EH (cell line): ENCODE measurements around the gene PCSK6.
A peak's percentile ranks its signal among the peaks of the same experiment; 100 is the strongest.
"Not testable (repeated sequence)": the region's sequence is repeated elsewhere in the genome, so short reads cannot be mapped to it uniquely, and the experiment has no call there.

Experiments used
- DNase-seq: peaks from one replicate; pipeline ENCODE4 v3.0.0-alpha.2; 2015; ENCODE audit warnings: low read depth

The PCSK6 gene

GRCh38 chr15:101459579-101460300 lies 29.8 kb downstream of the PCSK6 start:
- DNase-seq = no peak

GRCh38 chr15:101458908-101459578 lies 30.5 kb downstream of the PCSK6 start:
- peak; percentile 25 for DNase-seq

DNA sequence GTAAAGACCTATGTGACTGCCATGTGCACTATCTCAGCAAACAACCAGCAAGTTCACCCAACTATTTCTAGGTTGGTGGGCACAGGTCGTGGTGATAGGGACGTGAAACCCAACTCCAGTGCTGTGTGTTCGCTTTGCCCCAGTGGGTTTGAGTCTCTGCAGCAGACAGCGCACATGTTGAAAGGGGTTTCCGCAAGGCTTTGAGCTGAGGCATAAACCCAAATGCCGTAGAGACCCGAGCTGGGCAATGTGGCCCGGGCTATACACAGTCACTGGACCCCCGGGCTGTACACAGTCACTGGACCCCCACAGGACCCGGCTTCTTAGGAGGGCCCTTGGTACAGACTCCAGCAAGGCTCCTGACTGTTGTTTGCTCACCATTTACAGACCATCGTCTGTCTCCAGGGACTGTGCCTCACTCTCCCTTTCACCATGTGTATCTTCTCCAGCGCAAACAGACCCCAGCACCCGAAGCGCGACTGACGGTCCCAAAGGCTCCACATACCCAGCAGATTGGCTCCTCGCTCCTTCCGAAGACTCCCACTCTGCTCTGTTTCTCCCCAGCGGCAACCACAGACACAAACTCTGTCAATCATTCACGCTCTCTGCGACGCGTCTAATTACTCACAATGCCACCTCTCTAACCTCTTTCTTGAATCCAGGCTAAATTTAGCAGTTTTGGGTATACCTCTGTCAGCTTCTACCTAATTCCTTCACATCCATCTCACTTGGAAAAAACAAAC lies 31.2 kb downstream of the PCSK6 start:
- DNase-seq = no peak

GRCh38 chr15:101457696-101458095 lies 31.8 kb downstream of the PCSK6 start:
- DNase-seq = no peak

GRCh38 chr15:101456057-101456739 lies 33.3 kb downstream of the PCSK6 start:
- DNase-seq = no peak

- DNase-seq = peak; percentile 93
These were observed 34.0 kb downstream of the PCSK6 start for GRCh38 chr15:101455291-101456025.

GRCh38 chr15:101454781-101455180 lies 34.7 kb downstream of the PCSK6 start:
- not testable (repeated sequence) for DNase-seq

- DNase-seq = no peak
These were observed 35.1 kb downstream of the PCSK6 start for GRCh38 chr15:101454365-101454764.

DNA sequence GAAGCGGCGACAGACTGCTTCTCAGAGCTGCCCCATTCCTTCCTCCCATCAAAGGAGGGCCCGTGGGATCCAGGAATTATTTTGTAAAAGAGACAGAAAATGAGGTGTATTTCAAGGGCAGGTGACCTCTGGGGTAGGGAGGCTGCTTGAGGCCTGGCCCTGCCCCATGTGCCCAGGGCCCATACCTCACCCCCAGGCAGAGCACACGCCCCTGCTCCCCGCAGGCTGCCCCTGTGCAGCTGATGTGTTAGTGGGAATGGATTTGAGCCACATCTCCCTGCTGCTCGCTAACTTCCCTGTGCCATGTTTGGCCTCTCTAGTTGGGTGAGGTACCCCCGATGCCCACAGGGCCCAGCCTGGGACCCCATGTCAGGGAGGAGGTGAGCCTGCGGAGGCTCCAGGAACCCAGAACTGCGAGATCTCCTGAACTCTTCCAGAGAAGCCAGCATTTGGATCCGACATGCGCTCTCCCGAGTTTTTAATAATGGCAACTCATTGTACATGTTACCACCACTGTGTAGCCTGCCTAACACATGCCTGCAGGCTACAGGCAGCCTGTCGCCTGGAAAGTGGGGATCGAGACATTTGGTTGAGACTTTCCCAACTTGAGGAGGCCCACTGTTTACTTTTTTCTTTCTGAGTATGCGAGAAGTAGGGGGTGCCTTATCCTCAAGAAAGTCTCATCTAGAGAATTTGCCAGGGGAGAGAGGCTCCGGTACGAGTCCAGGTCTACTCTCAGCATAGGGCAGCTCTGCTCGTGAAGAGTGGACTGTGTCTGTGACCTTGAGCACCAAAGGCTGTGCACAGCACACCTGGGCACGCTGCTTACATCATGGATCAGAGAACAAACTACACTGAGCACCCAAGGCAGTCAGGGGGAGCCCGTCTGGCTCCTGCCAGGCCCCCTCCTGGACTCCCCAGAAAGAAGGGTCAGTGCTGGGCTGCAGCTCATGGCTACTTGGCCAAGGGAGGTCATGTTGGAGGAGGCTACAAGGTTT lies 36.1 kb downstream of the PCSK6 start:
- no peak for DNase-seq

- no peak for DNase-seq
These were observed 36.9 kb downstream of the PCSK6 start for GRCh38 chr15:101452572-101452971.

DNA sequence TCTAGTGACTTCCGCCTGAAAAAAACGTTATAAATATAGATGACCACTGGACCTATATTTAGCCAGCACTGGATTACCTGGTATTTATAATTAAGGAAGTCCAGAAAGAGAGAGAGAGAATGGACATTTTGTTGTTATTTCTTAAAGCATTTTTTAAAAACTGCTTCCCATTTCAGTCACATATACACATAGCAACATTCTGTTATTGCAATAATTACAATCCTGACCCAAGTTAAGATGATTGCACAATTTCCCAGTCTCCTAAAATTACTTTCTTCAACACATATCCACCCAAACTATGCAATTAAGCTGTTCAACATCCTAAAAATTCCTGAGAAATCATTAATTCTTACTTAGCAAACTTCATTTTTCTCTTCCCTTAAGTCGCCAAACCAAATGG lies 37.7 kb downstream of the PCSK6 start:
- DNase-seq = peak; percentile 19

- DNase-seq = peak; percentile 39
These were observed 38.2 kb downstream of the PCSK6 start for GRCh38 chr15:101451266-101451799.

DNA sequence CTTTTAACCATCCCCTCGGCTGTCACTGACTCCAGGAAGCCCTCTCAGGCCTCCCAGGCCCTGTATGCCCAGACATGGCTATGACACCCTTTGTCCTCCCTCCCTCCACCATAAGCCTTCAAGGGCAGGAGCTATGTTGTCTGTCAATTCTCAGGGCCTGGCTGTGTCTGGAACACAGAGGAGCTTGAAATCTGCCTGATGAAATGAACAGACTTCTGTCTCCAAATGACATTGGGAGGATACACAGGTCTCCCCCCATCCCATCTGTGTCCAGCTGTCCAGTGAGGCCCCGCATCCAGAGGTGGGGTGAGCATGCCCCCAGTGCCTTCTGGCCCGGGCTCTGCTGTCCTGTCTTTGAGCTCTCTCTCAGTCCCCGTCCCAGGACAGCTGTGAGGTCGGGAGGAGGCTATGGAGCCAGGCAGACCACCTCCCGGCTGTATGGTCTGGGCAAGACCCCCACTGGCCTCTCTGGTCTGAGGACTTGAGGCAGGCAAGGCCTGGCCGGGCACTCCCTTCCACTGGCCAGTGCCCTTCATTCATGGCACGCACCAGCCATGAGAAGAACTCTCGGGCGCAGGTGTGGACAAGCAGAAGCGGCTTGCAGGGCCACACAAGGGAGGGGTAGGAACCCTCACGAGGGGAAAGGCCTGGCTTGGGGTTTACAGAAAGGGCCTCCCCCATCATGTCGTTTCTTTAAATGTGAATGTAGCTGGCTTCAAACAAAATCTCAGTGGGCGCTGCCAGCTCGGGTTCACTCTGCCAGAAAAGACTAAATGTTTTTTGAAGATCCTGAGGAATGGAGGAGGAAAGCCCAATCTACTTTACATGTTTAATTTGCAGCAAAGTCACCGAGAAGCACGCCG lies 38.9 kb downstream of the PCSK6 start:
- DNase-seq = no peak

- no peak for DNase-seq
These were observed 39.8 kb downstream of the PCSK6 start for GRCh38 chr15:101449471-101450402.

DNA sequence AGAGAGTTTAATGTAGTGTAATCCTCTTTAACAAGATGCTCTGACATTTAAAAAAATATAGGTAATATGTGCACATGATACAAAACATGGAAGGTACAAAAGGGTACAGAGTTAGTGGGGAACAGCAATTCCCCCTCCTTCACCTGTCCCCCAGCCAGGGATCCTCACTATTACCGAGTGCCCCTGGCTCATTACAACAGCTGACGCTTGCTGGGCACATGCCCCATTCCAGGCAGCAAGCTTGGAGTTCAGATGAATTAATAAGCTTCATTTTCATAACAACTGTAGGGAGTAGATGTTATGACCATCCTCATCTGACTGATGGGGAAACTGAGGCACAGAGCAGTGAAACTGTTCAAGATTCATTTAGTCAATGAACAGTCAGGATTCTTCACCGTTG lies 41.2 kb downstream of the PCSK6 start:
- DNase-seq = no peak

DNA sequence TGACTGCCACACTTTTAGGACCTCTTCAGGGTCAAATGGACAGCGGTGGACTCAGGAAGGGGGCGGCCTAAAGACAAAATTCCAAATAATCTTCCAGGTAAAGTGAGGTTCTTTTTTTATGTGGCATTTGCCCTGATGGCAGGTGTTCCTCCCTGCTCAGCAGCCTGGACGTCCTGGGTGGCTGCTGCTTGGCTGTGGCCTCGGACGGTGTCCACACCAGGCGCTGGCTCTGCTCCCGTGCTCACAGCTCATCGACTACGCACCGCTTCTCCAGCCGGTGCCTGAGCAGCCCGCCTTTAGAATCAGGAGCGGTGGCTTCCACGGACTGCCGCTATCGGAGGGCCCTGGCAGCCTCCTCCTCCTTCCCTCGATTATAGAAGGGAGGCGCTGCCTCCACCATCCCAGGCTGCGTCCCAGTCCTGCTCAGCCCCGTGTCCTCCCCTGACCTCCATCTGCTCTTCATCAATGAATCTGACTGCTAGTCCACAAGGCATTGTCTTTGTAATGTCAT lies 41.9 kb downstream of the PCSK6 start:
- no peak for DNase-seq

GRCh38 chr15:101447168-101447533 lies 42.4 kb downstream of the PCSK6 start:
- no peak for DNase-seq
